IPS DF 6.9 (cell line): ENCODE results near the gene RNF207.

Experiments
- DNase-seq: peaks from one replicate; pipeline ENCODE4 v3.0.0-alpha.2; 2013; ENCODE audit warnings: low read depth, low spot score
- H3K27ac ChIP-seq: one replicate; pipeline ENCODE4 v1.5.1; 2013; ENCODE audit warnings: low read length, control low read depth
- H3K27me3 ChIP-seq: 2 replicates; pipeline ENCODE4 v1.6.1; 2013; ENCODE audit warnings: mild to moderate bottlenecking, low read length; ENCODE audit not compliant: control insufficient read depth, insufficient read depth
- H3K36me3 ChIP-seq: 2 replicates; pipeline ENCODE4 v1.6.1; 2013; ENCODE audit warnings: low read length; ENCODE audit not compliant: control insufficient read depth, insufficient read depth
- H3K4me1 ChIP-seq: 2 replicates; pipeline ENCODE4 v1.6.1; 2013; ENCODE audit warnings: low read length; ENCODE audit not compliant: control insufficient read depth, insufficient read depth
- H3K4me3 ChIP-seq: 2 replicates; pipeline ENCODE4 v1.5.1; 2013; ENCODE audit warnings: mild to moderate bottlenecking, low read length
- H3K9me3 ChIP-seq: 2 replicates; pipeline ENCODE4 v1.6.1; 2013; ENCODE audit warnings: low read length, inconsistent platforms; ENCODE audit not compliant: control insufficient read depth, insufficient read depth
- WGBS: extraction: QIAGEN DNeasy Blood & Tissue Kit; methylation state at CpG from one replicate; pipeline ENCODE4 v1.1.7; 2013; ENCODE audit warnings: mixed read lengths, missing lambda C conversion rate; ENCODE audit not compliant: insufficient read length, insufficient coverage; 5-methylcytosine and 5-hydroxymethylcytosine counted together

Gene RNF207

DNA sequence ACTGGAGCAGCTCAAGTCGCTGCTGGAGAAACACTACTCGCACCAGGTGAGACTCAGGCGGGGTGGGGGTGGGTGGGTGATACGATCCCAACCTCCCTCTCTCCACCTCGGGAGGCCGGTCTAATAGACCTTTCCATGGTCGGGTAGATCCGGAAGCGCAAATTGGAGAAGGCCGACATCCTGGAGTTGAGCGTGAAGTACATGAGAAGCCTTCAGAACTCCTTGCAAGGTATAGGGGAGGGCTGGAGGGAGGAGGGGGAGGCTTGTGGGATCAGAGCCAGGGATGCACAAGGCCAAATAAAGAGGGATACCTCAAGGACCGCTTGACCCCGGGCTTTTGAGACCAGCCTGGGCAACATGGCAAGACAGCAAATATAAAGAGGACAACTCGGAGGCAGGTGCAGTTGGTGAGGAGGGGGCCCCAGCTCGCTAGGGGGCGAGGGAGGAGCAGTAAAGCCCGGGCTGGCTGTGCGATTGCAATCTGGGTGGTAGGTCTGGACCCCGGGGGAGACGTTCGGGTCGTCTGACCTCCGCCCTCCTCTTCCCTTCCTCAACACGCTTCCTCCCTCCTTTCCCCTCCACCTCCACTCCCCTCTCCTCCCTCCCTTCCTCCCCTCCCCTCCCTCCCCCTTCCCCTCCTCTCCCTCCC lies 38.6 kb downstream of the RNF207 start:
- peak overlapping the region; percentile 73 for H3K4me3 ChIP-seq
- WGBS = no CpG with 5 or more reads among the region's 24 CpGs
- DNase-seq = no peak
- H3K4me1 ChIP-seq = peaks cover 19% of the 10 kb centered on the region
- H3K36me3 ChIP-seq = no peaks in the 10 kb centered on the region
- H3K9me3 ChIP-seq = no peaks in the 10 kb centered on the region
- peaks cover 5% of the 10 kb centered on the region; the same call in 1 of the 2 replicates for H3K27me3 ChIP-seq
- H3K27ac ChIP-seq = no peak overlapping the region

DNA sequence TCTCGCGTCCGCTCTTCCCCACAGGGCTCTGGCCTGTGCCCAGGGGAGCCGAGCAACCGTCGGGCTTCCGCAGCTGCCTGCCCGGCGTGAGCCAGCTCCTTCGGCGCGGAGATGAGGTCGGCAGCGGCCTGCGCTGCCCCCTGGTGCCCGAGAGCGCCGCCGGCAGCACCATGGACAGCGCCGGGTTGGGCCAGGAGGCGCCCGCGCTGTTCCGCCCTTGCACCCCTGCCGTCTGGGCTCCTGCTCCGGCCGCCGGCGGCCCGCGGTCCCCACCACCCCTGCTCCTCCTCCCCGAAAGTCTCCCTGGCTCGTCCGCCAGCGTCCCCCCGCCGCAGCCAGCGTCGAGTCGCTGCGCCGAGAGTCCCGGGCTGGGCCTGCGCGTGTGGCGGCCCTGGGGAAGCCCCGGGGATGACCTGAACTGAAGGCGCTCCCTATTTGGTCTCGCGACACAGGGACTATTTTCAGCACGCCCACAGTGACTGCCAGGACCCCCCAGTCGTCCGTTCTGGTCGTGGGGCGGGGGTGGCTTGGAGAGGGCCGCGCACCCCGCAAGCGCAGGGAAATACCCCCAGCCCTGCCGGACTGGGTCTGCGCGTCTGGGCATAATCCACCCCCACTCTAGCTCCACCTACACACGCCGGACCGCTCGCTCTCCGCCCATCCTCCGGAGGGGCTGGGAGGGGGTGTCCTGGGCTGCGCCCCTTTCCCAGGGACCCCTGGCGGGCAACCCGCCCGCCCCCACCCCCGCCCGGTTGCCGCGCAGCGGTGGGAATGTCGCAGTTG lies 39.4 kb downstream of the RNF207 start:
- peak overlapping the region; percentile 73; the same call in 1 of the 2 replicates for H3K4me3 ChIP-seq
- no peaks in the 10 kb centered on the region for H3K36me3 ChIP-seq
- no peaks in the 10 kb centered on the region for H3K9me3 ChIP-seq
- no peak for DNase-seq
- no CpG with 5 or more reads among the region's 79 CpGs for WGBS
- H3K27ac ChIP-seq = no peak overlapping the region
- H3K4me1 ChIP-seq = peaks cover 22% of the 10 kb centered on the region
- H3K27me3 ChIP-seq = peaks cover 10% of the 10 kb centered on the region

DNA sequence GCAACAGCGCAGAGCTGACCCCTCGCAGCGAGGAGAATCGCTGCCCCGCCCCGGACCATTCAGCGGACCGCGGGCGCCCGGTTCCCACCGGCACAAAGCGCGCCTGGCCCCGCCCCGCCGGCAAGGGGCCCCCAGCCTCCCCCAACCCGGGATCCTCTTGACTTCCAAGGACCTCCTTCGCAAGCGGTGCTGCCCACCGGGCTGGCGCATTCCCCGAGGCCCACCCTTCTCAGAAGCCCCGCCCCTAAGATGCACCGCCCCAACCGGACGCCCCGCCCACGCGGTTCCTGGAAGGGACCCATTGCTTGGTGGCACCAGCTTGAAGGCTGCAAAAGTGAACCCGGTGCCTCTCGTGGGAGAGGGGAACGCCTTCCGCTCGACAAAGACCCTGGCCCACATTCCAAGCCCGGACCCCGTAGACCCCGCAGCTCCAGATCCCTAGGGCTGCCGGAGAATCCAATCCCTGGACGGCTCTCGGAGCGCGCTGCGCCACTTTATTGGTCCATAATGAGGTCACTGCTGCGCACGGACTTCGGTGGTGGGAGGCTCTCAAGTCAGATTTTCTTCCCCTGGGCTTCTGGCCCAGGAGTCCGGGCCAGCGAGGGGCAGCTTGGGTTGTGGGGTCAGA lies 40.1 kb downstream of the RNF207 start:
- H3K27me3 ChIP-seq = peaks cover 15% of the 10 kb centered on the region
- H3K4me1 ChIP-seq = peaks cover 21% of the 10 kb centered on the region
- peak overlapping the region; percentile 73; the same call in 1 of the 2 replicates for H3K4me3 ChIP-seq
- DNase-seq = no peak
- H3K36me3 ChIP-seq = no peaks in the 10 kb centered on the region
- no CpG with 5 or more reads among the region's 49 CpGs for WGBS
- H3K27ac ChIP-seq = no peak overlapping the region
- no peaks in the 10 kb centered on the region for H3K9me3 ChIP-seq

DNA sequence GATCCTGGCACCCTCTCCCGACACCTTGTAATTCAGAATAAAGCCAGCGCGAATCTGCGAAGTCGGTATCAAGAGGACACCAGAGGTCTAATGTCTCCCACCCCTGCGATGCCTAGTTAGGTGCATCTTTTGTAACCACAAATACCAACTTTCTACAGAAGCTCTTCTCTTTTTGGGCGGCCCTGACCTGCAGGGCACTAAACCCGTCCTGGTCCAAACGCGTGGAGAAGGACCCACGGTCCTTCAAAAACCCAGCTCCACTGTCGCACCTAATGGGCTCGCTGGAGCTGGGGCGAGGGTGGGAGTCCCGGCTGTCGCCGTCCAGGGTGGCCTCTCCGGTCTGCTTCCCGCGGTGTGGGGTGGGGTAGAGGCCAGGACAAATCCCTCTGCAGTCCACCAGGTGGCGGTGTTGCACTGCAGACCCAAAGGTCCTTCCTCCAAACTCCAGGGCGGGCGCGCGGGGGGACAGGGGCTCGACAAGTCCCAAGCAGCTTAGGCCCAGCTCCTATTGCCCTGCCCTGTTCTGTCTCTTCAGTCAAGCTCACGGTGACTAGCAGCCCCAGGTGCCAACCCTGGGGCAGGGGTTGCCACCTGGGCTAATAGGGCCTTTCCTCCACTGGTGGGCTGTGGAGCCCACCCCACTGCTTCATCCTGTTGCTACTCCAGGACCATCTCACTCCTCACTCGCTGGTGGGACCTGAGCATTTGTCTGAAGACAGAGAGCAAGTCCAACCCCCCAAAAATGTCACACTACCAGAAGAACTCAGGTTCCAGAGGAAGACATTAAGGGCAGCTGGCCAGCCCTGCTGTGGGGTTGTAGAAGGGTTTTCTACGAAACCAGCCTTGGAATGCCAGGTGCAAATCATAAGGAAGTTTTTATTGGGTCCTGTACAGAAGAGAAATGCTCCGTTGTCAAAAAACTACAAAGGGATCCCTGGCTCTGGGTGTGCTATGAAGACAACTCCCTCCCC lies 40.9 kb downstream of the RNF207 start:
- DNase-seq = no peak
- Histone ChIP-seq H3K36me3 (no peaks in the 10 kb centered on the region), H3K27ac (no peak overlapping the region), H3K4me3 (peak overlapping the region; percentile 73; the same call in 1 of the 2 replicates), H3K27me3 (peaks cover 17% of the 10 kb centered on the region), H3K9me3 (no peaks in the 10 kb centered on the region), H3K4me1 (peaks cover 15% of the 10 kb centered on the region)
- WGBS = no CpG with 5 or more reads among the region's 30 CpGs

DNA sequence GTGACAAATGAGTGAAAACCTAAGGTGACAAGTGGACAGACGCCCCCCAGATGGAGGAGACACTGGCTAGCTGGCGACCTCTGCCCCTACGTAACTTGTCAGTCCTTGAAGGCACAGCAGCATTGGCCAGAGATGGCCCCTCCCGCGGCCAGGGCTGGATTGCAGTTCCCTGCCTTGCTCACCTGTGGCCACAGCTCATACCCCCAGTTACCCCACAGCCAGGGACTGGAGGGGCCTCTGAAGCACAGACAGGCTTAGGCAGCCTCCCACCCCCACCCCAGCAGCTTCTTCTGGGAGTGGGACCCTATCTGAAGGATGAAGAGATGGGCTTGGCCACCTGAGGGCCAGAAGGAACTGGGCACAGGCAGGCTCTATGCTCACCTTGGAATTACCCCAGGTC lies 41.7 kb downstream of the RNF207 start:
- Histone ChIP-seq H3K4me1 (peaks cover 15% of the 10 kb centered on the region), H3K36me3 (no peaks in the 10 kb centered on the region), H3K27ac (no peak overlapping the region), H3K4me3 (no peak overlapping the region), H3K27me3 (peaks cover 17% of the 10 kb centered on the region), H3K9me3 (no peaks in the 10 kb centered on the region)
- DNase-seq = no peak
- WGBS = no CpG with 5 or more reads among the region's 5 CpGs

DNA sequence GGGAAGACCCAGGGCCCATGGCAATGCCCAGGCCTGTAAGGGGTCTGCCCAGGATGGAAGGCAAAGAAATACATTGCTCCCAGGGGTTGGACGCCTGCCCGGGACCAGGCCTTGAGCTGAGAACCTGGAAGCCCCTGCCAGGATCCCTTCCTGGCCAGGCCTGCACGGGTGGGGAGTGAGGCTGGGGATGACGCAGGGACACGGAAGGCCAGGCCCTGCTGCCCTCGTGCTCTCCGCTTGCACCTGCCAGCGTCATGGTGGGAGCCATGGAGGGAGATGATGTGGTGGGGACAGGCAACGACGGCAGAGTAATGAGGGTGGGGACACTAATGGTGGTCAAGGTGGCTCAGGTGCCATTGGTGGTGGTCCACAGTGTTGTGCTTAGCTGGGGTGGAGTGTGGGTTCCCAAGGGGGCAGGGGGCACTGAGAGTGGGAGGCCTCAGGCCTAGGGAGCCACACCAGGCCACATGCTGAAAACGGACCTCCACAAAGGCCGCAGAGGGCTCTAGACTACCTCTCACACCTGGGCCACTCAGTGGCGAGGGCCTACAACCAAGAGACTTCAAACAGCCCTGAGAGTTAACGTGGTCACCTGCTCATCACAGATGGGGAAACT lies 42.4 kb downstream of the RNF207 start:
- Histone ChIP-seq H3K27me3 (peaks cover 17% of the 10 kb centered on the region), H3K4me3 (no peak overlapping the region), H3K9me3 (no peaks in the 10 kb centered on the region), H3K27ac (no peak overlapping the region), H3K36me3 (no peaks in the 10 kb centered on the region), H3K4me1 (peaks cover 11% of the 10 kb centered on the region)
- WGBS = no CpG with 5 or more reads among the region's 14 CpGs
- DNase-seq = no peak

DNA sequence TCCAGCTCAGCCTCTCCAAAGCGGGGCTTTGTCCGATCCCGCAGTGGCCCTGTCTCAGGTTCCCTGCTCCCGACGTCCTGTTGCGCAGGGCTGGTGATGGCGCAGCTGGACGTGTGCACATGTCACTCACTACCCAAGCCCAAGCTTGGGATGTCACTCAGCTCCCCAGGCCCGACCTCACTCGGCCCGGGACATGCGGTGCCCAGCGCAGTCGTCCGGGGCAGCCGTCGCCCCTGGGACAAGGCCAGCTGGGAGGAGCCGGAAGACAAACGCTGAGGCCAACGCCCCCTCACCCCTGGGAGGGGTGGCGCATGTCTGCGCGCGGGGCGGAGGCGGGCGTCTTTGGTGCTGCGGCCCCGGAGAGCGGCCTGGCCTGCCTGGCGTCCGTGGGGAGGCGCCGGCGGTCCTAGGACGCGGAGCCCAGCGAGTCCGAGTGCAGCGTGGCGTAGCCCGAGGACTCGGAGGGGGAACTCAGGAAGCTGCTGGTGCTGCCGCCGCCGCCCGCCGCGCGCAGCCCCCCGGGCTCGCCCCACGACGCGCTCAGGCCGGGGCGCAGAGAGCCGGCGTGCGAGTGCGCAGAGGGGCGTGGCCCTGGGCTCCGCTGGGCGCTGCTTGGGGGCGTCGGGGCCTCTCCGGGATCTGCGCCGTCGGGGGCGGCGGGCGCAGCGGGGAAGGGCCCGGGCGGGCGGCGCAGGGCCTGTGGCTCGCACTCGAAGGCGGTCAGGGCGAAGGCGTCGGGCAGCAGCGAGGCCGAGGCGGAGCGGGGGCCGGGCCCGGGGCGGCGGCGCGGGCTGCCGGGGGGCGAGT lies 43.2 kb downstream of the RNF207 start:
- H3K4me3 ChIP-seq = peak overlapping the region; percentile 16; the same call in 1 of the 2 replicates
- no peak for DNase-seq

DNA sequence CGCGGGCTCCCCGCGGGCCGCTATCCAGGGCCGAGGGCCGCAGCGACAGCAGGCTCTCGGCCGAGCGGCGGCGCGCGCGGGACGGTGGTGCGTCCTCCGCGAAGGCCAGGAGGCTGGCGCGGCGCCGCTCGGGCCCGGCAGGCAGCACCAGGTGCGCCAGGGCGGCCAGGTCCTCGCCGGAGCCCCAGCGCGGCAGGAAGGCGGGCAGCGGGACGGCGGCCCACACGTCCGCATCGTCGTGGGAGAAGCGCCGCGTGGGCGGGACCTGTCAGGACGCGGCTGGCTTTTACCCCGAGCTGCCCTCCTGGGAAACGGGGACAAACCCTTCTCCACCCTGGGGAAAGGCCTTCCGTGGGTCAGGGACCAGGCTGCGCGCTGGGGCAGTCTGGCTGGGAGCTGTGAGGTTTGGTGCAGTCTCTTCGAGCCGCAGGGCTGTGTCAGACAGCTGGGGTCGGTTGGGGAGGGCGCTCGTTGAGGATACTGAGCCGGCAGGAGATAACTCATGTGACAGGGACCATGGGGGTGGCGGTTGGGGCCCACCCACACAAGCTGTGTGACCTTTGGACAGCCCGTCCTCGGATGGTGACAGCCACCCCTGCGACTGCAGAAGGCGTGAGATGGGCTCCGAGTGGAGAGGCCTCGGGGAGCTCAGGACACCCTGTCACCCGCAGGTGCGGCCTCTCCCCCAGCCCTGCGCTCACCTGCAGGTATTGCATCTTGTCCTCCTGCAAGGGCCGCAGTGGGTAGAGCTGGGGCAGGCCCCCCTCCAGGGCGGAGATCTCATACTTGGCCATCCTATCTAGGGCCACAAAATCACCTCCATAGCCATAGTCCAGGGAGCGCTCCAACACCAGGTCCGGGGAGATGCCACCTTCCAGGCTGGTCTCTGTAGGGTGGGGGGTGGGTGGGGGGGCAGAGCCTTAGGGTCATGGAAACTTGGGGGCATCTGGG lies 44.1 kb downstream of the RNF207 start:
- H3K36me3 ChIP-seq = no peaks in the 10 kb centered on the region
- H3K27ac ChIP-seq = no peak overlapping the region
- peaks cover 17% of the 10 kb centered on the region for H3K27me3 ChIP-seq
- peak overlapping the region; percentile 5; the same call in 1 of the 2 replicates for H3K4me3 ChIP-seq
- WGBS = no CpG with 5 or more reads among the region's 71 CpGs
- H3K4me1 ChIP-seq = peaks cover 7% of the 10 kb centered on the region
- H3K9me3 ChIP-seq = no peaks in the 10 kb centered on the region
- no peak for DNase-seq

More for the DNA sequence above, 43.2 kb downstream of the RNF207 start:
- Histone ChIP-seq H3K36me3 (no peaks in the 10 kb centered on the region), H3K4me1 (peaks cover 7% of the 10 kb centered on the region), H3K9me3 (no peaks in the 10 kb centered on the region), H3K27me3 (peaks cover 17% of the 10 kb centered on the region), H3K27ac (no peak overlapping the region)
- WGBS = no CpG with 5 or more reads among the region's 96 CpGs
